ENCODE measurements around the gene NHEJ1. TPM values are rescaled to one million over a fixed set of nuclear protein-coding genes. Genes with fewer than 3 reads are reported as not detected.
A peak's percentile ranks its signal among the peaks of the same experiment; 100 is the strongest.

NHEJ1 gene
- total RNA-seq, 2 experiments from 2014 or later, result 14.4 to 19.4 TPM

- no peaks in the 10 kb centered on the region for H3K9me3 Mint-ChIP-seq (ENCODE audit: low read depth)
- H3K4me1 Mint-ChIP-seq, result peaks cover 27% of the 10 kb centered on the region
- DNase-seq, result no peak
- CTCF ChIA-PET, result interaction anchor here (0.8 to 8.2 kb wide), 14 partner anchors 9 to 272 kb away, joined by 3 to 75 read pairs (median 7); partner anchors contain the start of genes ANKZF1, ATG9A, NHEJ1 and ZFAND2B
- no peak within 1 kb of the TSS for H3K4me3 Mint-ChIP-seq
- H3K27ac Mint-ChIP-seq, result no peak within 1 kb of the TSS
- ATAC-seq, result peak; percentile 38
- peaks cover 32% of the 10 kb centered on the region for H3K36me3 Mint-ChIP-seq
- H3K27me3 Mint-ChIP-seq, result no peaks in the 10 kb centered on the region
Observed at GRCh38 chr2:219169930-219170654, 9.5 kb upstream of the NHEJ1 start, which contains the start of gene SLC23A3. SLC23A3 (minus strand) TSS chr2:219170029; CDS start chr2:219169984, 45 bp downstream.

GRCh38 chr2:219168932-219169331, 8.3 kb upstream of the NHEJ1 start:
- H3K27ac Mint-ChIP-seq, result no peak overlapping the region
- peaks cover 16% of the 10 kb centered on the region for H3K4me1 Mint-ChIP-seq
- H3K4me3 Mint-ChIP-seq, result no peak overlapping the region
- H3K9me3 Mint-ChIP-seq (ENCODE audit: low read depth), result no peaks in the 10 kb centered on the region
- CTCF ChIA-PET, result interaction anchor here (6.1 to 8.2 kb wide), 2 partner anchors 11 to 37 kb away, joined by 65 to 75 read pairs; partner anchors contain the start of genes NHEJ1 and ZFAND2B
- H3K36me3 Mint-ChIP-seq, result peaks cover 23% of the 10 kb centered on the region
- ATAC-seq (no peak), DNase-seq (no peak)
- no peaks in the 10 kb centered on the region for H3K27me3 Mint-ChIP-seq

- CTCF ChIA-PET, result interaction anchor here (6.1 kb wide), 1 partner anchor 38 kb away, joined by 65 read pairs; the partner anchor contains the start of gene ZFAND2B
- ATAC-seq (no peak), DNase-seq (no peak)
Observed at GRCh38 chr2:219168526-219168925, 7.9 kb upstream of the NHEJ1 start.

GRCh38 chr2:219167997-219168396, 7.4 kb upstream of the NHEJ1 start:
- H3K27ac Mint-ChIP-seq, result no peak overlapping the region
- H3K27me3 Mint-ChIP-seq, result no peaks in the 10 kb centered on the region
- H3K4me3 Mint-ChIP-seq, result no peak overlapping the region
- H3K4me1 Mint-ChIP-seq, result peaks cover 14% of the 10 kb centered on the region
- no peak for DNase-seq
- no peak for ATAC-seq
- no peaks in the 10 kb centered on the region for H3K9me3 Mint-ChIP-seq (ENCODE audit: low read depth)
- H3K36me3 Mint-ChIP-seq, result peaks cover 18% of the 10 kb centered on the region
- CTCF ChIA-PET, result no interaction called here

More at GRCh38 chr2:219168526-219168925, 7.9 kb upstream of the NHEJ1 start:
- peaks cover 14% of the 10 kb centered on the region for H3K4me1 Mint-ChIP-seq
- H3K4me3 Mint-ChIP-seq, result no peak overlapping the region
- peaks cover 22% of the 10 kb centered on the region for H3K36me3 Mint-ChIP-seq
- H3K27ac Mint-ChIP-seq, result no peak overlapping the region
- H3K27me3 Mint-ChIP-seq, result no peaks in the 10 kb centered on the region
- H3K9me3 Mint-ChIP-seq (ENCODE audit: low read depth), result no peaks in the 10 kb centered on the region

GRCh38 chr2:219165058-219165911, 4.7 kb upstream of the NHEJ1 start:
- H3K36me3 Mint-ChIP-seq, result peaks cover 6% of the 10 kb centered on the region
- no peak overlapping the region for H3K27ac Mint-ChIP-seq

GRCh38 chr2:219163156-219163555, 2.5 kb upstream of the NHEJ1 start:
- peaks cover 17% of the 10 kb centered on the region for H3K4me1 Mint-ChIP-seq
- CTCF ChIA-PET, result interaction anchor here (0.6 to 1.8 kb wide), 5 partner anchors 8 to 132 kb away, joined by 3 to 6 read pairs (median 4); partner anchors contain the start of gene CNPPD1
- H3K9me3 Mint-ChIP-seq (ENCODE audit: low read depth), result no peaks in the 10 kb centered on the region

More at GRCh38 chr2:219165058-219165911, 4.7 kb upstream of the NHEJ1 start:
- H3K4me3 Mint-ChIP-seq, result no peak overlapping the region
- peaks cover 16% of the 10 kb centered on the region for H3K4me1 Mint-ChIP-seq
- no peaks in the 10 kb centered on the region for H3K9me3 Mint-ChIP-seq (ENCODE audit: low read depth)
- ATAC-seq (no peak), DNase-seq (no peak)
- CTCF ChIA-PET, result interaction anchor here (0.6 to 1.8 kb wide), 7 partner anchors 8 to 130 kb away, joined by 3 to 8 read pairs (median 4); partner anchors contain the start of gene CNPPD1
- no peaks in the 10 kb centered on the region for H3K27me3 Mint-ChIP-seq

GRCh38 chr2:219161097-219161496, 482 bp upstream of the NHEJ1 start:
- ATAC-seq (no peak), DNase-seq (no peak)
- peak overlapping the region; percentile 93 for H3K27ac Mint-ChIP-seq
- H3K9me3 Mint-ChIP-seq (ENCODE audit: low read depth), result no peaks in the 10 kb centered on the region
- CTCF ChIA-PET, result interaction anchor here (1.0 to 10.1 kb wide), 4 partner anchors 9 to 132 kb away, joined by 3 to 150 read pairs (median 4); partner anchors contain the start of gene SLC23A3
- H3K4me3 Mint-ChIP-seq, result peak overlapping the region; percentile 80
- H3K27me3 Mint-ChIP-seq, result no peaks in the 10 kb centered on the region
- peaks cover 15% of the 10 kb centered on the region for H3K36me3 Mint-ChIP-seq
- peaks cover 19% of the 10 kb centered on the region for H3K4me1 Mint-ChIP-seq

More at GRCh38 chr2:219163156-219163555, 2.5 kb upstream of the NHEJ1 start:
- Mint-ChIP-seq H3K27ac (no peak overlapping the region), H3K36me3 (peaks cover 6% of the 10 kb centered on the region), H3K27me3 (no peaks in the 10 kb centered on the region), H3K4me3 (no peak overlapping the region)
- no peak for ATAC-seq
- no peak for DNase-seq

GRCh38 chr2:219159771-219160185, 837 bp downstream of the NHEJ1 start:
- peaks cover 19% of the 10 kb centered on the region for H3K4me1 Mint-ChIP-seq
- DNase-seq (no peak), ATAC-seq (no peak)
- peak overlapping the region; percentile 80 for H3K4me3 Mint-ChIP-seq
- peak overlapping the region; percentile 93 for H3K27ac Mint-ChIP-seq
- CTCF ChIA-PET, result interaction anchor here (0.7 to 10.1 kb wide), 36 partner anchors 11 to 222 kb away, joined by 3 to 150 read pairs (median 4); partner anchors contain the start of genes ABCB6, ANKZF1, ATG9A and CNPPD1
- H3K9me3 Mint-ChIP-seq (ENCODE audit: low read depth), result no peaks in the 10 kb centered on the region
- H3K27me3 Mint-ChIP-seq, result no peaks in the 10 kb centered on the region
- H3K36me3 Mint-ChIP-seq, result peaks cover 13% of the 10 kb centered on the region

- DNase-seq, result no peak
- H3K27me3 Mint-ChIP-seq, result no peaks in the 10 kb centered on the region
- H3K4me3 Mint-ChIP-seq, result no peak overlapping the region
- no peaks in the 10 kb centered on the region for H3K9me3 Mint-ChIP-seq (ENCODE audit: low read depth)
- H3K36me3 Mint-ChIP-seq, result peaks cover 13% of the 10 kb centered on the region
- ATAC-seq, result no peak
- CTCF ChIA-PET, result interaction anchor here (0.7 to 10.1 kb wide), 25 partner anchors 10 to 224 kb away, joined by 3 to 150 read pairs (median 5); partner anchors contain the start of genes ABCB6, ANKZF1, ATG9A and CNPPD1
- peaks cover 19% of the 10 kb centered on the region for H3K4me1 Mint-ChIP-seq
- no peak overlapping the region for H3K27ac Mint-ChIP-seq
Observed at GRCh38 chr2:219158586-219158985, 2.0 kb downstream of the NHEJ1 start.

GRCh38 chr2:219158025-219158424, 2.6 kb downstream of the NHEJ1 start:
- no peak overlapping the region for H3K27ac Mint-ChIP-seq
- H3K9me3 Mint-ChIP-seq (ENCODE audit: low read depth), result no peaks in the 10 kb centered on the region
- DNase-seq (no peak), ATAC-seq (no peak)
- H3K36me3 Mint-ChIP-seq, result peaks cover 13% of the 10 kb centered on the region
- CTCF ChIA-PET, result interaction anchor here (1.0 to 10.1 kb wide), 15 partner anchors 10 to 178 kb away, joined by 3 to 150 read pairs (median 19); partner anchors contain the start of genes CNPPD1, GLB1L, IHH and SLC23A3
- H3K27me3 Mint-ChIP-seq, result no peaks in the 10 kb centered on the region
- H3K4me1 Mint-ChIP-seq, result peaks cover 19% of the 10 kb centered on the region
- H3K4me3 Mint-ChIP-seq, result no peak overlapping the region

GRCh38 chr2:219157396-219157795, 3.2 kb downstream of the NHEJ1 start:
- CTCF ChIA-PET, result interaction anchor here (0.8 to 10.1 kb wide), 15 partner anchors 8 to 136 kb away, joined by 3 to 150 read pairs (median 10); partner anchors contain the start of genes CNPPD1, DNAJB2, GLB1L and IHH
- DNase-seq (no peak), ATAC-seq (no peak)
- Mint-ChIP-seq H3K4me3 (no peak overlapping the region), H3K9me3 (ENCODE audit: low read depth) (no peaks in the 10 kb centered on the region), H3K27ac (no peak overlapping the region), H3K27me3 (no peaks in the 10 kb centered on the region), H3K36me3 (peaks cover 13% of the 10 kb centered on the region), H3K4me1 (peaks cover 19% of the 10 kb centered on the region)

GRCh38 chr2:219155054-219155644, 5.5 kb downstream of the NHEJ1 start:
- ATAC-seq (no peak), DNase-seq (no peak)
- no peak overlapping the region for H3K4me3 Mint-ChIP-seq
- H3K36me3 Mint-ChIP-seq, result peaks cover 13% of the 10 kb centered on the region
- H3K4me1 Mint-ChIP-seq, result peaks cover 9% of the 10 kb centered on the region
- no peaks in the 10 kb centered on the region for H3K9me3 Mint-ChIP-seq (ENCODE audit: low read depth)
- H3K27ac Mint-ChIP-seq, result no peak overlapping the region
- CTCF ChIA-PET, result interaction anchor here (0.6 to 10.1 kb wide), 32 partner anchors 10 to 375 kb away, joined by 3 to 150 read pairs (median 4); partner anchors contain the start of gene IHH
- H3K27me3 Mint-ChIP-seq, result no peaks in the 10 kb centered on the region
